Right lung (tissue), 5 donors: ENCODE measurements around the gene DOCK2. TPM values are rescaled to one million over a fixed set of nuclear protein-coding genes. Genes with fewer than 3 reads are reported as not detected.
A peak's percentile ranks its signal among the peaks of the same experiment; 100 is the strongest.
"Not testable (repeated sequence)": the region's sequence is repeated elsewhere in the genome, so short reads cannot be mapped to it uniquely, and the experiment has no call there.

Experiments
- DNase-seq, 2 donors: peaks; one replicate each; pipeline ENCODE4 v3.0.0-alpha.2; 2013
- polyA plus RNA-seq, 5 donors: library from polyadenylated mRNA; unstranded; fragments of 120-200 nt; gene quantifications; one replicate each; pipeline versions ENCODE4 v1.2.1 to v1.2.3, GENCODE V29; 2013; ENCODE audit warnings: inconsistent platforms in 1 of 5, low replicate concordance in 1 of 5; ENCODE audit not compliant: insufficient read length in 5 of 5, insufficient read depth in 1 of 5

The DOCK2 gene
- polyA plus RNA-seq, 5 donors, result 4.7 to 7.2 (median 5.4) TPM

GRCh38 chr5:169637549-169638121, 560 bp downstream of the DOCK2 start:
- DNase-seq, result no peak

GRCh38 chr5:169641253-169641652, 4.2 kb downstream of the DOCK2 start:
- DNase-seq, result peak; percentile 45 to 49

DNA sequence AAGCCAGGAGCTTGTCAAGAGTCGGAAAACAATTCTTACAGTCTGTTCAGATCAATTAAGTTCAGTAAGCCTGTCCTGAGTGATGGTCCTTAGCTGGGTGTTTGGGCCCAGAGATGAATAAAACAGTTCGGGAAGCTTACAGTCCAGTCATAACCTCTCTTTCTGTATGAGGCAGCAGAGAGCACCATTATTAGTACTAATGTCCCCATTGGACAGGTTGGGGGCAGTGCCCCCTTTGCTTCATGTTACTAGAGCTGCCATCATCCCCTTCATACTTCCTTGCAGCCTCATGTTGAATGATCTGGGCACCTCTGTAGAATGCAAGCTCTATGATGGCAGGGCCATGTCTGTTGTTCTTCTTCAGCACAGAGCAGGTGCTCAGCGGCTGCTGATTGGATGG, 9.8 kb downstream of the DOCK2 start:
- DNase-seq, result no peak

DNA sequence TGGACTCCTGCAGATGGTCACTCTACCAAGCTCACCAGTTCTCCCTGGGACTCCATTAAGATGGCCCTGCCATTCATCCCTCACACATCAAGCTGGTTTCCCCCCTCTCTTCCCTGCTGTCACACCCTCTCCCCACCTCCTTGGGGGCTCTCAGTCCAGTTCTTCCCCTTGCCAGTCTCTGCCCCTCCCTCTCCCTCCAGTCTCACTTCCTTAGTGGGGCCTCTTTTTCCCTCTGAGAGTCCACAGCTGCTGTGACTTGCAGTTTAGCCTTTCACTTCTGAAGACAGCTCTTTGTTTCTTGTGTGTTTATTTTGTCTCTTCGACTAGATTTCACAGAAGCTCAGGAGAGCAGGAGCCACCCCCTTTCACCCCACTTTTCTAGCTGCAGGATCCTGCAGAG, 10.5 kb downstream of the DOCK2 start:
- no peak for DNase-seq

- DNase-seq, result no peak
These were observed 11.7 kb downstream of the DOCK2 start for GRCh38 chr5:169648725-169649310.

DNA sequence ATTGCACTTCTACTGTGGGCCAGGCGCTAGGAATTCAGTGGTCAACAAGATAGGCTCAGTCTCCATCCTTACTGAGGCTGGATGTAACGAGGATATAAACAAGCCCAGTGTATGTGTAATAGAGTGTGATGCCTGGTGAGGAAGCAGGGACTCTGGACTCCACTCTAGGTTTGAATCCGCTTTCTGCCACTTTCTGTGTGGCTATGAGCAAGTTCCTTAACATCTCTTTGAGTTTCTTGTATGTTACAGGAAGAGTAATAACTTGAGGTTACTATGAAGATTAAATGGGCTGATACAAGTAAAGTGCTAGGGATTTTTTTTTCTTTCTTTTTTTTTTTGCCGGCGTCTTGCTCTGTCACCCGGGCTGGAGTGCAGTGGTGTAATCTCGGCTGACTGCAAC, 12.4 kb downstream of the DOCK2 start:
- DNase-seq, result no peak

- no peak for DNase-seq
These were observed 13.7 kb downstream of the DOCK2 start for GRCh38 chr5:169650701-169651331.

DNA sequence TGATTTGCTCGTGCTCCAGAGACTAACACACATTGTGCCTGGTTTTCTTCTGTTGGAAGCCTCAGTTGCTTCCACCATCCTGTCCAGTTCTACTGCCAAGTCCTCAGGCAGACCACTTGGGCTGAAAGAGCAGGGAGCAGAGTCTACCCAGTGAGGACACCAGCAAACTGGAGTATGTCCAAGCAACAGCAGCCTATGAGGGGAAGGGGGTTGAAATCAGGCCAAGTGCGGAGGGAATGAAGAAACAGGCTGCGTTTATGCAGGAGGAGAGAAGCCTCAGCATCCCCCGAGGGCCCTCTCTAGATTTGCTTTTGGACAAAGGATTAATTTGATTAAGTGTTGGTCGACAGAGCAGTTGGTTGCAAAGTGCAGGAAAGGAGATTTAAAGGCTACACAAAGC, 14.5 kb downstream of the DOCK2 start:
- DNase-seq, result peak; percentile 55 to 58

GRCh38 chr5:169652057-169652456, 15.0 kb downstream of the DOCK2 start:
- DNase-seq, result no peak

DNA sequence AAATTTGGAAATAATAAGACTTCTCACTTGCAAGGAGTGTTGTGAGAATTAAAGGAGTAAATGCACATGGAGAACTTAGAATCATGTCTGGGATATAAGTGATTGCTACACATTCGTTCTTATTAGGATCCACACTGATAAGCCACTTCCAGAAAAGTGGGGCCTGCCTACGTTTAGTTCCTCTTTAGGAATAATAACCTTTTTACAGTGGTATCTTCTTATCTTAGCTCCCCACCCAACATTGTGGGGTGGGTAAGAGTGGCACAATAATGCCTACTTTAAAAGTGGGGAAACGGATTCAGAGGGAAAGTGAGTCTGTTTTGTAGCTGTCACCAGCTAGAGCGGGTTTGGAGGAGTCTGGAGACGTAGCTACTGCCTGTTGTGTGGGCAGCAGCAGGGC, 16.0 kb downstream of the DOCK2 start:
- no peak for DNase-seq

DNA sequence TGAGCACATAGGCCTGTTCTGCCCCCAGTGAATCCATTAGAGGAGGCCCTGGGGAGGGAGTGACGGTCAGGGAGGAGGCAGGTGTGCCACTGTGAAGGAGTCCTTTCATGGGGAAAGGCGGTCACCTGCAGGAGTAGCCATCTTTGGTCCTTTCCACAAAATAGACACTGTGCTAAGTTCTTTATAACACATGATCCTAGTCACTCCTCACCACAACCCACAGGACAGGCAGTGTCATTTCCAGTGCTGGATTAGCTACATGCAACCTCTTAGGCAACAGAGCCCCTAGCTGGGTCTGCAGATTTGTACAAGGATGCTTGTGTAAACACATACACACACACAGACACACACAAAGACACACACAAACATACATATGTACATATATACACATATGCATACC, 18.3 kb downstream of the DOCK2 start:
- no peak for DNase-seq

- no peak for DNase-seq
These were observed 19.2 kb downstream of the DOCK2 start for GRCh38 chr5:169656125-169656901.

DNA sequence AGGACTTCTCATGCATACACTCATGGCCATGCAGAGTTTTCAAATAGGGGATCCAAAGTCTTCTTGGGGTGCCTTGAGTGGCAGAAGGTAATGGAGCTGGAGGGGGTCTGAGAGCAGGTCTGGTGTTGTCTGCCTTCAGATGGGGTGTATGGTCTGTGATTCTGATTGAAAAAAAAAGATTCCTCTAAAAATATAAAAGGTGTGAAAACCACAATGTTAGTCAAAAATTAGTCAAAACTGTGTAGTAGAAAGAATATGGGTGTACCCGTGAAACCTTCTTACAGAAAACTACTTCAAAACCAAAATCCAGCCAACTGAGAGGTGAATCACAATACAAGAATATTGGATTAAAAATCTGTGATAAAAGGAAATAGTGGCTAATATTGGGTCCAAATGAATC, 20.1 kb downstream of the DOCK2 start:
- DNase-seq, result no peak

DNA sequence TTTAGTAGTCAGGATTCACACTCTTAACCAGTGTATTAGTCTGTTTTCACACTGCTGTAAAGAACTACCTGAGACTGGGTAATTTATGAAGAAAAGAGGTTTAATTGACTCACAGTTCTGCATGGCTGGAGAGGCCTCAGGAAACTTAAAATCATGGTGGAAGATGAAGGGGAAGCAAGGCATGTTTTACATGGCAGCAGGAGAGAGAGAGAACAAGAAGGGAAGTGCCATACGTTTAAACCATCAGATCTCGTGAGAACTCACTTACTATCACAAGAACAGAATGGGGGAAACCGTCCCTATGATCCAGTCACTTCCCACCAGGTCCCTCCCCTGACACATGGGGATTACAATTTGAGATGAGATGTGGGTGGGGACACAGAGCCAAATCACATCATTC, 25.4 kb downstream of the DOCK2 start:
- not testable (repeated sequence) for DNase-seq

DNA sequence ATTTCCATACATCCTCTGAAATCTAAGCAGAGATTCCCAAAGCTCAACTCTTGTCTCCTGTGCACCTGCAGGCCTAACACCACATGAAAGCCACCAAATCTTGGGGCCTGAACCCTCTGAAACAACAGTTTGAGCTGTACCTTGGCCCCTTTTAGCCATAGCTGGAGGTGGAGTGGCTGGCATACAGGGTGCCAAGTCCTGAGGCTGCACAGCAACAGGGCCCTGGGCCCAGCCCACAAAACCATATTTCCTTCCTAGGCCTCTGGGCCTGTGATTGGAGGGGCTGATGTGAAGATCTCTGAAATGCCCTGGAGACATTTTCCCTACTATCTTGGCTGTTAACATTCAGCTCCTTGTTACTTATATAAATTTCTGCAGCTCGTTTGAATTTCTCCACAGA, 26.5 kb downstream of the DOCK2 start:
- no peak for DNase-seq

DNA sequence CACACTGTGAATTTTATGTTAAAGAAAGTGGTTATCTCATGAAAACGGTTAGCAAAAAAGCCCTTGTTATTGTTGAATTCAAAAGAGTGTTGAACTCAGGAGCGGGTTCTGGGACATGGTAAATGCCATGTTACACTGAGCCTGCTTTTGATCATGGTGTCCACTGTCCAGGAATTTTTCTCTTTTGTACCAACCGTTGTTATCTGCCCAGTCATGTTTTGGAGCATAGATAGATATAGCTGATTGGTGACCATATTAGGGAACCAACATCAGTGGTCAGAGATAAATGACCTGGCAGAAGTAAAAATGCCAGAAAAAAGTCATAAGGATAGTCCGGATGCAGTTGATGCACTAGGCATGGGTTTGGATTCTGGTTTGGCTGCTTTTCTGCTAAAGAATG, 29.3 kb downstream of the DOCK2 start:
- no peak for DNase-seq

GRCh38 chr5:169667896-169668674, 31.0 kb downstream of the DOCK2 start:
- no peak for DNase-seq

GRCh38 chr5:169668732-169669131, 31.7 kb downstream of the DOCK2 start:
- DNase-seq, result no peak

GRCh38 chr5:169670769-169671525, 33.9 kb downstream of the DOCK2 start:
- DNase-seq, result no peak

GRCh38 chr5:169682026-169682425, 45.0 kb downstream of the DOCK2 start:
- no peak for DNase-seq

GRCh38 chr5:169686137-169686536, 49.1 kb downstream of the DOCK2 start:
- DNase-seq, result no peak
